ENCODE measurements around the gene CDKAL1.

GRCh38 chr6:20931093-20931492 lies 396.8 kb downstream of the CDKAL1 start:
- TF ChIP-seq CTCF (IDR thresholded peaks at IDR 0.05) (no peak), POLR2A (IDR thresholded peaks at IDR 0.05) (no peak)
